Activated CD8-positive, alpha-beta memory T cell treated with anti-CD3 and anti-CD28 coated beads, Interleukin-2, amount 10 ng/mL, durations not matched to agents 7 days and 5 days (primary cell): ENCODE results near the gene RHOJ. TPM values are rescaled to one million over a fixed set of nuclear protein-coding genes. Genes with fewer than 3 reads are reported as not detected.
"Not testable (repeated sequence)": the region's sequence is repeated elsewhere in the genome, so short reads cannot be mapped to it uniquely, and the experiment has no call there.

Source experiments
- ATAC-seq: fragments of 150-1000 bp; cut with Tn5 transposase; one replicate; pipeline ENCODE4 v1.10.0; 2021; ENCODE audit warnings: moderate library complexity
- CTCF ChIA-PET: fragments of 350-600 bp; sonication (Branson Sonifier 250); formaldehyde crosslinking; loops from one replicate; lab custom pipeline; 2021; ENCODE audit warnings: antibody characterized with exemption; lab: Charles Lee
- DNase-seq: peaks from one replicate; pipeline ENCODE4 v3.0.0-alpha.2; 2020
- H3K27ac Mint-ChIP-seq: one replicate; pipeline ENCODE4 v1.8.0; 2021; ENCODE audit warnings: mild to moderate bottlenecking, mixed read lengths
- H3K27me3 Mint-ChIP-seq: one replicate; pipeline ENCODE4 v1.8.0; 2021; ENCODE audit warnings: mixed read lengths
- H3K36me3 Mint-ChIP-seq: one replicate; pipeline ENCODE4 v1.8.0; 2021; ENCODE audit warnings: mild to moderate bottlenecking, mixed read lengths
- H3K4me1 Mint-ChIP-seq: one replicate; pipeline ENCODE4 v1.8.0; 2021; ENCODE audit warnings: mixed read lengths
- H3K4me3 Mint-ChIP-seq: one replicate; pipeline ENCODE4 v1.8.0; 2021; ENCODE audit warnings: mild to moderate bottlenecking, moderate library complexity, mixed read lengths
- H3K9me3 Mint-ChIP-seq: one replicate; pipeline ENCODE4 v1.8.0; 2022; ENCODE audit warnings: low read depth, mixed read lengths
- total RNA-seq, 2 experiments: library from RNA; stranded (reverse); gene quantifications; one replicate each; pipeline ENCODE4 v1.2.3, GENCODE V29; 2021

The RHOJ gene
- total RNA-seq, 2 experiments from 2014 or later = not detected

GRCh38 chr14:63299351-63300110 is 95.3 kb downstream of the RHOJ start:
- CTCF ChIA-PET = no interaction called here
- no peak overlapping the region for H3K4me3 Mint-ChIP-seq

GRCh38 chr14:63300854-63301253 is 96.6 kb downstream of the RHOJ start:
- Mint-ChIP-seq H3K9me3 (no peaks in the 10 kb centered on the region), H3K27me3 (peaks cover 6% of the 10 kb centered on the region), H3K36me3 (peaks cover 5% of the 10 kb centered on the region), H3K27ac (no peak overlapping the region), H3K4me1 (peaks cover 28% of the 10 kb centered on the region), H3K4me3 (no peak overlapping the region)
- DNase-seq (no peak), ATAC-seq (no peak)
- CTCF ChIA-PET = no interaction called here

More at GRCh38 chr14:63299351-63300110, 95.3 kb downstream of the RHOJ start:
- H3K4me1 Mint-ChIP-seq = peaks cover 41% of the 10 kb centered on the region
- H3K9me3 Mint-ChIP-seq = no peaks in the 10 kb centered on the region
- no peak for DNase-seq
- H3K36me3 Mint-ChIP-seq = peaks cover 5% of the 10 kb centered on the region
- no peak for ATAC-seq
- no peak overlapping the region for H3K27ac Mint-ChIP-seq
- H3K27me3 Mint-ChIP-seq = peaks cover 6% of the 10 kb centered on the region

- H3K9me3 Mint-ChIP-seq = no peaks in the 10 kb centered on the region
- no peak for ATAC-seq
- no peak overlapping the region for H3K4me3 Mint-ChIP-seq
- H3K27ac Mint-ChIP-seq = no peak overlapping the region
- peaks cover 5% of the 10 kb centered on the region for H3K36me3 Mint-ChIP-seq
- no peak for DNase-seq
- peaks cover 6% of the 10 kb centered on the region for H3K27me3 Mint-ChIP-seq
- CTCF ChIA-PET = no interaction called here
- peaks cover 19% of the 10 kb centered on the region for H3K4me1 Mint-ChIP-seq
These were observed 97.8 kb downstream of the RHOJ start for GRCh38 chr14:63301891-63302534.

GRCh38 chr14:63304429-63304828 is 100.2 kb downstream of the RHOJ start:
- DNase-seq, H3K27ac Mint-ChIP-seq, CTCF ChIA-PET, ATAC-seq, H3K36me3 Mint-ChIP-seq, H3K9me3 Mint-ChIP-seq, H3K4me1 Mint-ChIP-seq, H3K4me3 Mint-ChIP-seq: not testable (repeated sequence)
- peaks cover 16% of the 10 kb centered on the region for H3K27me3 Mint-ChIP-seq

GRCh38 chr14:63308723-63309317 is 104.6 kb downstream of the RHOJ start:
- H3K4me3 Mint-ChIP-seq = no peak overlapping the region
- CTCF ChIA-PET = interaction anchor here (1.4 kb wide), 1 partner anchor 25 kb away, joined by 7 read pairs; no protein-coding TSS in a partner anchor
- H3K27me3 Mint-ChIP-seq = peaks cover 31% of the 10 kb centered on the region
- H3K9me3 Mint-ChIP-seq = no peaks in the 10 kb centered on the region
- no peaks in the 10 kb centered on the region for H3K36me3 Mint-ChIP-seq
- no peak overlapping the region for H3K27ac Mint-ChIP-seq
- H3K4me1 Mint-ChIP-seq = no peaks in the 10 kb centered on the region
- no peak for DNase-seq
- no peak for ATAC-seq

- Mint-ChIP-seq H3K4me3 (no peak within 1 kb of the TSS), H3K27ac (no peak within 1 kb of the TSS), H3K27me3 (peaks cover 21% of the 10 kb centered on the region), H3K9me3 (no peaks in the 10 kb centered on the region), H3K36me3 (no peaks in the 10 kb centered on the region), H3K4me1 (no peaks in the 10 kb centered on the region)
- CTCF ChIA-PET = no interaction called here
- DNase-seq (no peak), ATAC-seq (no peak)
These were observed 114.6 kb downstream of the RHOJ start, which contains the start of gene GPHB5 for GRCh38 chr14:63318835-63319234. GPHB5 (minus strand) TSS chr14:63318935; CDS start chr14:63317849, 1,086 bp downstream.

- no peaks in the 10 kb centered on the region for H3K9me3 Mint-ChIP-seq
- no peak for DNase-seq
- peaks cover 15% of the 10 kb centered on the region for H3K27me3 Mint-ChIP-seq
- no peaks in the 10 kb centered on the region for H3K36me3 Mint-ChIP-seq
- no peak for ATAC-seq
- no peaks in the 10 kb centered on the region for H3K4me1 Mint-ChIP-seq
- no peak overlapping the region for H3K27ac Mint-ChIP-seq
- no peak overlapping the region for H3K4me3 Mint-ChIP-seq
- CTCF ChIA-PET = no interaction called here
These were observed 118.2 kb downstream of the RHOJ start for GRCh38 chr14:63322472-63322871.

- Mint-ChIP-seq H3K27ac (no peak overlapping the region), H3K9me3 (no peaks in the 10 kb centered on the region), H3K36me3 (no peaks in the 10 kb centered on the region), H3K4me3 (no peak overlapping the region), H3K27me3 (peaks cover 15% of the 10 kb centered on the region), H3K4me1 (no peaks in the 10 kb centered on the region)
- ATAC-seq (no peak), DNase-seq (no peak)
- CTCF ChIA-PET = no interaction called here
These were observed 118.8 kb downstream of the RHOJ start for GRCh38 chr14:63322897-63323573.

- H3K9me3 Mint-ChIP-seq = no peaks in the 10 kb centered on the region
- no peaks in the 10 kb centered on the region for H3K4me1 Mint-ChIP-seq
- ATAC-seq = no peak
- H3K27me3 Mint-ChIP-seq = peaks cover 13% of the 10 kb centered on the region
- no peaks in the 10 kb centered on the region for H3K36me3 Mint-ChIP-seq
- no peak for DNase-seq
- no peak overlapping the region for H3K27ac Mint-ChIP-seq
- CTCF ChIA-PET = no interaction called here
- no peak overlapping the region for H3K4me3 Mint-ChIP-seq
These were observed 122.6 kb downstream of the RHOJ start for GRCh38 chr14:63326840-63327239.

- no peak overlapping the region for H3K27ac Mint-ChIP-seq
- CTCF ChIA-PET = interaction anchor here (0.6 kb wide), 2 partner anchors 49 to 104 kb away, joined by 3 read pairs; no protein-coding TSS in a partner anchor
- H3K4me1 Mint-ChIP-seq = no peaks in the 10 kb centered on the region
- ATAC-seq (no peak), DNase-seq (no peak)
- H3K9me3 Mint-ChIP-seq = no peaks in the 10 kb centered on the region
- H3K27me3 Mint-ChIP-seq = peaks cover 20% of the 10 kb centered on the region
- H3K36me3 Mint-ChIP-seq = no peaks in the 10 kb centered on the region
- H3K4me3 Mint-ChIP-seq = no peak overlapping the region
These were observed 124.8 kb downstream of the RHOJ start for GRCh38 chr14:63328787-63329737.

GRCh38 chr14:63342371-63342770 is 138.1 kb downstream of the RHOJ start:
- CTCF ChIA-PET = no interaction called here
- H3K27me3 Mint-ChIP-seq = peaks cover 43% of the 10 kb centered on the region
- DNase-seq (no peak), ATAC-seq (no peak)
- no peaks in the 10 kb centered on the region for H3K36me3 Mint-ChIP-seq
- H3K4me3 Mint-ChIP-seq = no peak overlapping the region
- no peaks in the 10 kb centered on the region for H3K9me3 Mint-ChIP-seq
- no peaks in the 10 kb centered on the region for H3K4me1 Mint-ChIP-seq
- H3K27ac Mint-ChIP-seq = no peak overlapping the region
